WERI-Rb-1 (cell line): ENCODE results near the gene NUPR2.
"Not testable (repeated sequence)": the region's sequence is repeated elsewhere in the genome, so short reads cannot be mapped to it uniquely, and the experiment has no call there.

Experiments
- DNase-seq: peaks from one replicate; pipeline ENCODE4 v3.0.0-alpha.2; 2020
- H3K27ac ChIP-seq: fragments of 250-450 bp; sonication (Bioruptor Pico); 2 replicates; pipeline ENCODE4 v1.5.1; 2020; ENCODE audit warnings: mild to moderate bottlenecking, moderate library complexity
- H3K27me3 ChIP-seq: fragments of 250-450 bp; sonication (Bioruptor Pico); 2 replicates; pipeline ENCODE4 v1.5.1; 2021; ENCODE audit warnings: mild to moderate bottlenecking, low read depth, moderate library complexity; ENCODE audit not compliant: insufficient read depth, severe bottlenecking
- H3K36me3 ChIP-seq: fragments of 250-450 bp; sonication (Bioruptor Pico); 2 replicates; pipeline ENCODE4 v1.5.1; 2020; ENCODE audit warnings: mild to moderate bottlenecking, moderate library complexity
- H3K4me3 ChIP-seq: 2 replicates; pipeline ENCODE4 v1.5.1; 2011; ENCODE audit warnings: low read depth, mild to moderate bottlenecking, control low read depth, low read length
- H3K9me3 ChIP-seq: fragments of 250-450 bp; sonication (Bioruptor Pico); 2 replicates; pipeline ENCODE4 v1.5.1; 2021; ENCODE audit warnings: mild to moderate bottlenecking, moderate library complexity; ENCODE audit not compliant: severe bottlenecking
- TF ChIP-seq, protein P1 (sequence below): IDR thresholded peaks from 2 replicates; pipeline ENCODE4 v1.5.1; 2011; ENCODE audit warnings: low read depth, mild to moderate bottlenecking, control low read depth, inconsistent platforms, low read length

Gene NUPR2

GRCh38 chr7:56078196-56078595 lies 38.0 kb downstream of the NUPR2 start:
- Histone ChIP-seq H3K9me3 (no peaks in the 10 kb centered on the region), H3K4me3 (no peak overlapping the region), H3K36me3 (peaks cover 12% of the 10 kb centered on the region), H3K27ac (no peak overlapping the region), H3K27me3 (no peaks in the 10 kb centered on the region)
- TF ChIP-seq, protein P1, sequence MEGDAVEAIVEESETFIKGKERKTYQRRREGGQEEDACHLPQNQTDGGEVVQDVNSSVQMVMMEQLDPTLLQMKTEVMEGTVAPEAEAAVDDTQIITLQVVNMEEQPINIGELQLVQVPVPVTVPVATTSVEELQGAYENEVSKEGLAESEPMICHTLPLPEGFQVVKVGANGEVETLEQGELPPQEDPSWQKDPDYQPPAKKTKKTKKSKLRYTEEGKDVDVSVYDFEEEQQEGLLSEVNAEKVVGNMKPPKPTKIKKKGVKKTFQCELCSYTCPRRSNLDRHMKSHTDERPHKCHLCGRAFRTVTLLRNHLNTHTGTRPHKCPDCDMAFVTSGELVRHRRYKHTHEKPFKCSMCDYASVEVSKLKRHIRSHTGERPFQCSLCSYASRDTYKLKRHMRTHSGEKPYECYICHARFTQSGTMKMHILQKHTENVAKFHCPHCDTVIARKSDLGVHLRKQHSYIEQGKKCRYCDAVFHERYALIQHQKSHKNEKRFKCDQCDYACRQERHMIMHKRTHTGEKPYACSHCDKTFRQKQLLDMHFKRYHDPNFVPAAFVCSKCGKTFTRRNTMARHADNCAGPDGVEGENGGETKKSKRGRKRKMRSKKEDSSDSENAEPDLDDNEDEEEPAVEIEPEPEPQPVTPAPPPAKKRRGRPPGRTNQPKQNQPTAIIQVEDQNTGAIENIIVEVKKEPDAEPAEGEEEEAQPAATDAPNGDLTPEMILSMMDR, result no peak
- DNase-seq, result no peak

DNA sequence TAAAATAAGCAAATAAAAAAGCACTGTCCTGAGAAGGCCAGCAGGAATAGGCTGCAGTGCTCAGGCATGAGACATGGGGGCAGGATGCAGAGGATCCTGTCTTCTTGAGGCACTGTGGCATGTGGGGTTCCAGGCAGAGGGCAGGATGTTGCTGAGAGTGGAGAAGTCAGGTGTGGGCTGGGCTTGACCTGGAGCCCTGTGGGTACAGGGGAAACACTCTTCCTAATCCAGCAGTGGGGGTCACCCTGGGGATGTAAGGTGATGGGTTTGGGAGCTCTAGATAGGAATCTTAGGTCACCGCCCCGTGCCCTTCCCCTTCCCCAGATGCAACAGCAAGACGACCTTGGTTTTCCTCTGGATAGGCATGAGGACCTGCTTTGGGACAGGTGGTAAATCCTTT lies 38.5 kb downstream of the NUPR2 start:
- DNase-seq, result no peak
- H3K27ac ChIP-seq, result no peak overlapping the region
- no peaks in the 10 kb centered on the region for H3K9me3 ChIP-seq
- no peaks in the 10 kb centered on the region for H3K27me3 ChIP-seq
- TF ChIP-seq, protein P1, result no peak
- no peak overlapping the region for H3K4me3 ChIP-seq
- peaks cover 16% of the 10 kb centered on the region for H3K36me3 ChIP-seq

DNA sequence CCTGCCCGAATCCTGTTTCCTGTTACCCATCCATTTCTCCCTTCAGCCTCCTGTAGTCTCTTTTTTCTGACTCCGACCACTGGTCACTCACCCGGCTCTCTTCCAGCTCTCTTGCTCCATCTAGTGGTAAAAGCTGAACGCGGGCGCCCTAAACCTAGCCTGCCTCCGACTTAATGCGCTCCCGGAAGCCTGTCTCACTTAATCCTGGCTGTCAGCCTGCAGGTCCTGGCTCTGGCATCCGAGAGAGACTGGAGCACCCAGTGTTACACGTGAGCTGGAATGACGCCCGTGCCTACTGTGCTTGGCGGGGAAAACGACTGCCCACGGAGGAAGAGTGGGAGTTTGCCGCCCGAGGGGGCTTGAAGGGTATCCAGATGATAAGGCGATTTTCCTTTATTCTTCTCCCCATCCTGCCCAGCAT lies 41.8 kb downstream of the NUPR2 start:
- peaks cover 30% of the 10 kb centered on the region for H3K36me3 ChIP-seq
- DNase-seq, result peak; percentile 89
- H3K4me3 ChIP-seq, result no peak overlapping the region

DNA sequence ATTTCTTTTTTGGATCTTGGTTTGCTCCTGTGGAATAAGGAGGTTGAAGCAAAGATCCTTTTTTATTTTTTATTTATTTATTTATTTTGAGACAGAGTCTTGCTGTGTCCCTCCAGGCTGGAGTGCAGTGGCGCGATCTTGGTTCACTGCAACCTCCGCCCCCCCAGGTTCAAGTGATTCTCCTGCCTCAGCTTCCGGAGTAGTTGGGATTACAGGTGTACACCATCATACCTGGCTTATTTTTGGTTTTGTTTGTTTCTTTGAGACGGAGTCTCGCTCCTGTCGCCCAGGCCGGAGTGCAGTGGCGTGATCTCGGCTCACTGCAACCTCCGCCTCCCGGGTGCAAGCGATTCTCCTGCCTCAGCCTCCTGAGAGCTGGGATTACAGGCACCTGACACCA lies 49.8 kb downstream of the NUPR2 start:
- H3K27ac ChIP-seq, H3K9me3 ChIP-seq, H3K27me3 ChIP-seq, H3K4me3 ChIP-seq, DNase-seq: not testable (repeated sequence)
- peaks cover 33% of the 10 kb centered on the region for H3K36me3 ChIP-seq

More for the DNA sequence above, 41.8 kb downstream of the NUPR2 start:
- Histone ChIP-seq H3K9me3 (no peaks in the 10 kb centered on the region), H3K27me3 (no peaks in the 10 kb centered on the region), H3K27ac (peak overlapping the region; percentile 31; the same call in 1 of the 2 replicates)
- TF ChIP-seq, protein P1, result peak; percentile 74
